ENCODE measurements around the gene PITPNB.

- TF ChIP-seq CTCF (IDR thresholded peaks at IDR 0.05; ENCODE audit: low read depth, low read length) = peak; percentile 85
- no peak for TF ChIP-seq EZH2phosphoT487 (IDR thresholded peaks at IDR 0.05; ENCODE audit: low read depth)
These were observed 38.2 kb downstream of the PITPNB start for GRCh38 chr22:27880778-27881394.

Measured in OCI-LY3 (cell line).